DOHH2 (cell line): ENCODE results near the gene TNFRSF4.

Experiments used
- H3F3A ChIP-seq: fragments of 200-600 bp; sonication (generic), shearing (Covaris generic); 2 replicates; pipeline ENCODE4 v1.6.0; 2016; ENCODE audit warnings: antibody characterized with exemption, mild to moderate bottlenecking; ENCODE audit not compliant: control insufficient read depth, insufficient read depth
- H3K27ac ChIP-seq: fragments of 200-600 bp; sonication (generic); 2 replicates; pipeline ENCODE4 v1.5.1; 2014; ENCODE audit warnings: low read depth, mild to moderate bottlenecking, low read length, moderate library complexity
- H3K27me3 ChIP-seq: fragments of 200-600 bp; sonication (generic); 2 replicates; pipeline ENCODE4 v1.6.1; 2014; ENCODE audit warnings: mild to moderate bottlenecking, low read length, mixed read lengths; ENCODE audit not compliant: control insufficient read depth
- H3K36me3 ChIP-seq: fragments of 200-600 bp; sonication (generic); 2 replicates; pipeline ENCODE4 v1.6.1; 2014; ENCODE audit warnings: mild to moderate bottlenecking, low read length, moderate library complexity, mixed read lengths; ENCODE audit not compliant: control insufficient read depth
- H3K4me1 ChIP-seq: fragments of 200-600 bp; sonication (generic); 2 replicates; pipeline ENCODE4 v1.6.1; 2014; ENCODE audit warnings: mild to moderate bottlenecking, low read length, mixed read lengths; ENCODE audit not compliant: control insufficient read depth
- H3K4me2 ChIP-seq: fragments of 200-600 bp; sonication (generic); 2 replicates; pipeline ENCODE4 v1.6.0; 2014; ENCODE audit warnings: mild to moderate bottlenecking, low read length, moderate library complexity
- H3K4me3 ChIP-seq: fragments of 200-600 bp; sonication (generic); 2 replicates; pipeline ENCODE4 v1.5.1; 2014; ENCODE audit warnings: mild to moderate bottlenecking, low read length, mixed read lengths
- H3K79me2 ChIP-seq: fragments of 200-600 bp; sonication (generic); 2 replicates; pipeline ENCODE4 v1.6.1; 2014; ENCODE audit warnings: mild to moderate bottlenecking, low read length, mixed read lengths; ENCODE audit not compliant: control insufficient read depth
- H3K9me2 ChIP-seq: fragments of 200-600 bp; sonication (generic); replicated peaks from 2 replicates; pipeline ENCODE4 v1.6.1; 2014; ENCODE audit warnings: mild to moderate bottlenecking, low read length, mixed read lengths; ENCODE audit not compliant: control insufficient read depth
- H3K9me3 ChIP-seq: fragments of 200-600 bp; sonication (generic); 2 replicates; pipeline ENCODE4 v1.6.1; 2014; ENCODE audit warnings: antibody characterized with exemption, low read length, mixed read lengths; ENCODE audit not compliant: control insufficient read depth, insufficient read depth
- H4K20me1 ChIP-seq: fragments of 200-600 bp; sonication (generic); 2 replicates; pipeline ENCODE4 v1.6.0; 2014; ENCODE audit warnings: low read depth, mild to moderate bottlenecking, antibody characterized with exemption, low read length, moderate library complexity; ENCODE audit not compliant: control insufficient read depth, insufficient read depth
- EZH2phosphoT487 ChIP-seq: fragments of 200-600 bp; sonication (generic); IDR thresholded peaks from 2 replicates; pipeline ENCODE4 v1.6.1; 2017; ENCODE audit warnings: borderline replicate concordance, mild to moderate bottlenecking, antibody characterized with exemption, low read length, moderate library complexity, mixed read lengths
- TF ChIP-seq, protein P1 (sequence below): fragments of 200-600 bp; sonication (generic); IDR thresholded peaks from one replicate; pipeline ENCODE4 v1.5.1; 2014; ENCODE audit warnings: antibody characterized with exemption, mild to moderate bottlenecking, low read depth, low read length; ENCODE audit not compliant: poor library complexity, severe bottlenecking

The TNFRSF4 gene

DNA sequence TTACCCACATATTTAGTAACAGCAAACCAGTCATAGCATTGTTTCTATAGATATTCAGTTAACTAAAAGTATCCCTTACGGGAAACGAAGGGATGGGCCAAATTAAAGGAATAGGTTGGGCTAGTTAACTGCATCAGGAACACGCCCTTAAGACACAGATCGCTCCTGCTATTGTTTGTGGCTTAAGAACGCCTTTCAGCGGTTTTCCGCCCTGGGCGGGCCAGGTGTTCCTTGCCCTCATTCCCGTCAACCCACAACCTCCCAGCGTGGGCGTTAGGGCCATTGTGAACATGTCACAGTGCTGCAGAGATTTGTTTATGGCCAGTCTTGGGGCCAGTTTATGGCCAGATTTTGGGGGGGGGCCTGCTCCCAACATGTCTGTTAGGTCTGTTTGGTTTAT, 22.2 kb downstream of the TNFRSF4 start:
- Histone ChIP-seq H4K20me1 (no peaks in the 10 kb centered on the region), H3K4me1 (no peaks in the 10 kb centered on the region), H3K36me3 (no peaks in the 10 kb centered on the region), H3K9me2 (no peaks in the 10 kb centered on the region), H3K4me2 (no peak overlapping the region), H3F3A (no peaks in the 10 kb centered on the region), H3K4me3 (no peak overlapping the region), H3K79me2 (no peaks in the 10 kb centered on the region), H3K27me3 (peaks cover 20% of the 10 kb centered on the region), H3K9me3 (no peaks in the 10 kb centered on the region), H3K27ac (no peak overlapping the region)
- TF ChIP-seq, protein P1, sequence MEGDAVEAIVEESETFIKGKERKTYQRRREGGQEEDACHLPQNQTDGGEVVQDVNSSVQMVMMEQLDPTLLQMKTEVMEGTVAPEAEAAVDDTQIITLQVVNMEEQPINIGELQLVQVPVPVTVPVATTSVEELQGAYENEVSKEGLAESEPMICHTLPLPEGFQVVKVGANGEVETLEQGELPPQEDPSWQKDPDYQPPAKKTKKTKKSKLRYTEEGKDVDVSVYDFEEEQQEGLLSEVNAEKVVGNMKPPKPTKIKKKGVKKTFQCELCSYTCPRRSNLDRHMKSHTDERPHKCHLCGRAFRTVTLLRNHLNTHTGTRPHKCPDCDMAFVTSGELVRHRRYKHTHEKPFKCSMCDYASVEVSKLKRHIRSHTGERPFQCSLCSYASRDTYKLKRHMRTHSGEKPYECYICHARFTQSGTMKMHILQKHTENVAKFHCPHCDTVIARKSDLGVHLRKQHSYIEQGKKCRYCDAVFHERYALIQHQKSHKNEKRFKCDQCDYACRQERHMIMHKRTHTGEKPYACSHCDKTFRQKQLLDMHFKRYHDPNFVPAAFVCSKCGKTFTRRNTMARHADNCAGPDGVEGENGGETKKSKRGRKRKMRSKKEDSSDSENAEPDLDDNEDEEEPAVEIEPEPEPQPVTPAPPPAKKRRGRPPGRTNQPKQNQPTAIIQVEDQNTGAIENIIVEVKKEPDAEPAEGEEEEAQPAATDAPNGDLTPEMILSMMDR: no peak
- no peak for TF ChIP-seq EZH2phosphoT487

DNA sequence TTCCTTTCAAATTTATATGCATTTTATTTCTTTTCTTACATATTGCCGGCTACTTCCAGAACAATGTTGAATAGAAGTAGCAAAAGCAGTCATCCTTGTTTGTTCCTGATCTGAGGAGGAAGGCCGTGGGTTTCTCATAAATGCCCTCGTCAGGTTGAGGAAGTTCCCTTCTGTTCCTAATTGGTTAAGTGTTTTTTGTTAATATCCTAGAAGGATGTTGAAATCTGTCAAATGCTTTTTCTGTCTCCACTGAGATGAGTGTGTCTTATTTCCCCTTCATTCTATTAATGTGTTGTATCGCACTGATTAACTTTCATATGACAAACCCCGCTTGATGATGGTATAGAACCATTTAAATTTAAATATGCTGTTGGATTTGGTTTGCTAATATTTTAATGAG, 24.8 kb downstream of the TNFRSF4 start:
- no peaks in the 10 kb centered on the region for H3K9me2 ChIP-seq
- no peak overlapping the region for H3K27ac ChIP-seq
- H3K36me3 ChIP-seq: no peaks in the 10 kb centered on the region
- TF ChIP-seq, protein P1: no peak
- TF ChIP-seq EZH2phosphoT487: no peak
- no peaks in the 10 kb centered on the region for H4K20me1 ChIP-seq
- H3K4me1 ChIP-seq: no peaks in the 10 kb centered on the region
- H3K9me3 ChIP-seq: no peaks in the 10 kb centered on the region
- H3K27me3 ChIP-seq: peaks cover 6% of the 10 kb centered on the region
- H3K79me2 ChIP-seq: no peaks in the 10 kb centered on the region
- H3K4me2 ChIP-seq: no peak overlapping the region
- no peaks in the 10 kb centered on the region for H3F3A ChIP-seq
- H3K4me3 ChIP-seq: no peak overlapping the region

DNA sequence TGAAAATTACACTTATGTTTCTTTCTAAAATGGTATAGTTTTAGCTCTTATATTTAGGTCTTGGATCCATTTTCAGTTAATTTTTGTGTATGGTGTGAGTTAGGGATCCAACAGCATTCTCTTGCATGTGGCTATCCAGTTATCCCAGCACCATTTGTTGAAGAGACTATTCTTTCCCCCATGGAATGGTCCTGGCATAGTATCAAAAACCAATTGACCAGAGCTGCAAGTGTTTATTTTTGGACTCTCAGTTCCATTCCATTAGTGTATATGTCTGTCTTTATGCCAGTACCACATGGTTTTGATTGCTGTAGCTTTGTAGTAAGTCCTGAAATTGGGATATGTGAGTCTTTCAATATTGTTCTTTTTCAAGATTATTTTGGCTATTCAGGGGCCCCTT, 26.0 kb downstream of the TNFRSF4 start:
- H3K9me3 ChIP-seq: no peaks in the 10 kb centered on the region
- H3K36me3 ChIP-seq: no peaks in the 10 kb centered on the region
- peaks cover 6% of the 10 kb centered on the region for H3K27me3 ChIP-seq
- no peaks in the 10 kb centered on the region for H4K20me1 ChIP-seq
- H3K9me2 ChIP-seq: no peaks in the 10 kb centered on the region
- H3F3A ChIP-seq: no peaks in the 10 kb centered on the region
- H3K4me3 ChIP-seq: no peak overlapping the region
- no peaks in the 10 kb centered on the region for H3K79me2 ChIP-seq
- no peak for TF ChIP-seq EZH2phosphoT487
- TF ChIP-seq, protein P1: no peak
- no peak overlapping the region for H3K27ac ChIP-seq
- H3K4me2 ChIP-seq: no peak overlapping the region
- no peaks in the 10 kb centered on the region for H3K4me1 ChIP-seq

DNA sequence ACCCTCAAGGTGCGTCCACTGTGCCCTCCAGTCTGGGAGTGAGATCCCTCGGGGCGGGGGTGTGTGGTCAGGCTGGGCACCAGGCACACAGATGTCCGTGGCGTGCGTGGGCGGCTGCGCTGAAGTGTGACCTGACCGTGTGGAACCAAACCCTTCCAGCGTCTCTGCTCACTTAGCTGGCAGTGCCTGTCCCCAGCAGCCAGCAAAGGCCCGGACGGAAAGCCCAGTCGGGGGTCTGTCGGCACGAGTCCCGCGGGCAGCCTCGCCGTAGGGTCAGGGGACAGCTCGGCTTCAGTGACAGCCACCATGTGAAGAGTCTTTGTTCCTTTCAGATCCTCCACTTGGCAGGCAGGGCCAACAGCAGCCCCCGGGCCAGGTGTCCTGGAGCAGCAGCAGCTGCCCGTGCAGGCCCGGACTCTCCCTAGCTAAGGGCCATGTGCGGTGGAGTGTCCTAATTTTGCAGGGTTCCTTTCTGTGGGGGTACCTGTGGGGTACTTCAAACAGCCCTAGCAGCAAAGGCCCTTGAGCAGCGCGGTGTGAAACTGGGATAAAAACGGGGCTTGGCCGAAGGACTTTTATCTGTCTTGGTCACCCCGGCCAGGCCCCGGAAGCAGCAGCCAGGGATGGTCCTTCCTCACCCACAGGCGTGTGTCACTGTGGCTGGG, 28.7 kb downstream of the TNFRSF4 start:
- H3K4me1 ChIP-seq: no peaks in the 10 kb centered on the region
- H4K20me1 ChIP-seq: no peaks in the 10 kb centered on the region
- no peaks in the 10 kb centered on the region for H3F3A ChIP-seq
- peaks cover 6% of the 10 kb centered on the region for H3K27me3 ChIP-seq
- H3K4me2 ChIP-seq: no peak overlapping the region
- TF ChIP-seq EZH2phosphoT487: no peak
- TF ChIP-seq, protein P1: no peak
- no peak overlapping the region for H3K4me3 ChIP-seq
- no peaks in the 10 kb centered on the region for H3K9me2 ChIP-seq
- no peaks in the 10 kb centered on the region for H3K9me3 ChIP-seq
- no peaks in the 10 kb centered on the region for H3K36me3 ChIP-seq
- H3K27ac ChIP-seq: no peak overlapping the region
- H3K79me2 ChIP-seq: no peaks in the 10 kb centered on the region
